GM12801 (cell line): ENCODE results near the gene MCRIP2.

Experiments used
- CTCF ChIP-seq: IDR thresholded peaks from one replicate; pipeline ENCODE4 v1.5.1; 2011; ENCODE audit warnings: control low read depth; ENCODE audit not compliant: insufficient read length; ENCODE audit errors: extremely low read depth

MCRIP2 gene

DNA sequence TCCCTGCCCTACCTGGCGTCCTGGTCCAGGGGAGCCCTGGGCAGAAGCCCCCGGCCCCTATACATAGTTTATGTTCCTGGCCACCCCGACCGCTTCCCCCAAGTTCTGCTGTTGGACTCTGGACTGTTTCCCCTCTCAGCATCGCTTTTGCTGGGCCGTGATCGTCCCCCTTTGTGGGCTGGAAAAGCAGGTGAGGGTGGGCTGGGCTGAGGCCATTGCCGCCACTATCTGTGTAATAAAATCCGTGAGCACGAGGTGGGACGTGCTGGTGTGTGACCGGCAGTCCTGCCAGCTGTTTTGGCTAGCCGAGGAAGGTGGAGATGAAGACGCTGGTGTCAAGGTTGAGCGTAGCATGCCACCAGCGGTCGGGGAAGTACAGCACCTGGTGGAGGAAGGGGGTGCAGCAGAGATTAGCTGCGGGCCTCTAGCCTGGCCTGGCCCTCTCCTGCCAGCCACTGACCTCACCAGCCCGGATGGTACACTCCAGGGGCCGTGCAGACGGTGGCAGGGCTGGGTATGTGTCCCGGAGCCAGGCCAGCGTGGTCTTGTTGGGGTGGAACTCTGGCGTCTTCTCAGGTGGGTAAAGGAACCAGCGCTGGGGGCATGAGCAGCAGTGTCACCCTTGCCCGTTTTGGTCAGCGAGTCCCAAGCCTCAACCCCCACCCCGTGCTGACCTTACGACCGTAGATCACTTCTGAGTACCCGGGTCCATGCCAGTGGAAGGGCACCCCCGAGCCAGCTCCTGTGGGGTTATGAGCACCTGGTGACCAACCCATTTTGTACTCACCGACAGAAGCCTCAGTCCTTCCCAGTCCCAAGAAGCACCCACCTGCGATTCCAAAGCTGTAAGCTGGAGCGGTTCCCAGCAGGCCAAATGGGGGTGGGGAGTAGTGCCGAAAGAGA, 41.1 kb downstream of the MCRIP2 start:
- TF ChIP-seq CTCF: no peak

- TF ChIP-seq CTCF: no peak
Observed at GRCh38 chr16:683396-684070, 41.9 kb downstream of the MCRIP2 start.

GRCh38 chr16:684071-684794, 42.6 kb downstream of the MCRIP2 start, which contains the start of gene JMJD8:
Gene JMJD8, minus strand, starts transcription at chr16:684334. Its CDS starts 15 bp downstream, at chr16:684319.
- no peak for TF ChIP-seq CTCF

DNA sequence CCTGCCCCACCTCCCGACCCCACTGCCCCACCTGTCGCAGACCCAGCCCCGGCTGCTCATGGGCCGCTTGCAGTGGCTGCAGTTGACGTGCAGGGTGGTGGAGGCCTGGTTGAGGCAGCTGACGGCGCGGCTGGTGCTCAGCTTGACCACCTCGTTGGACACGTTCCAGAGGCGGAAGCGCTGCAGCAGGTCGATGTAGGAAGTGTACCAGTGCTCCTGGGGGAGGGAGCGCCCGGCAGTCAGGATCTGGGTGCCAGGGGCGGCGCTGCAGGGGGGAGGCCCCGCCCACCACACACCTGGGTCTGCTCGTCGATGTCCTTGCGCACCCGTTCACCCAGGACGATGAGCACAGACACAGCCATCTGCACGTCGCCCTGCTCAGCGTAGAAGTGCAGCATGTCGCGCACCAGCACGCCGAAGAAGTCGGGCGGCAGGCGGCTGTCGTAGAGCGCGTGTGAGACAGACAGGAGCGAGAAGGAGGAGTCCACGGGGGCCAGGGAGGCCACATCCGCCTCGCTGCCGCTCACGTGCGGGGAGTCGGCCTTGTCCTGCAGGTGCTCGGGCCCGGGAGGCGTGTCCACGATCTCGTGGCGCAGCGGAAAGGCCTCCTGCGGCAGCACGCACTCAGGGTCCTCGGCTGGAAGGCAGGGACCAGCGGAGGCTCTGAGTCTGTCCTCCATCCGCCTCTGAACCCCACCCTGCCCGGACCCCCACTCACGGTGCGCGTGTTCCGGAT, 43.5 kb downstream of the MCRIP2 start:
- TF ChIP-seq CTCF: no peak

DNA sequence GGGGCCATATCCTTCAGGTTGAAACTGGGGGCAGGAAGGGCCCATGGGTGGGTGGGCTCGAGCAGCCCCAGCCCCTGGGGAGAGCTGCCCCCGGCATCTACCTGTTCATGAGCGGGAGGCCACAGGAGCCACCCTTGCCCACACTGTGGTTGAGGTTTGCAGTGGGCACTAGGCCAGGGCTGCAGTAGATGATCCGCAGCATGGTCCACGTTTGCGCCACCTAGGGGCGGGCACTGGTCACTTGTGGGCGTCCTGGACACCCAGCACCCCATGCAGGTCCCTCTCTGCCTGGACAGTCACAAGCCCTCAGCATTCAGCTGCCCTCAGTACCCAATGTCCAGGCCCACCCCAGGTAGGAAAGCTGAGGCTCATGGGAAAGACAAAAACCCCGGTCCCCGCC, 44.3 kb downstream of the MCRIP2 start:
- no peak for TF ChIP-seq CTCF

DNA sequence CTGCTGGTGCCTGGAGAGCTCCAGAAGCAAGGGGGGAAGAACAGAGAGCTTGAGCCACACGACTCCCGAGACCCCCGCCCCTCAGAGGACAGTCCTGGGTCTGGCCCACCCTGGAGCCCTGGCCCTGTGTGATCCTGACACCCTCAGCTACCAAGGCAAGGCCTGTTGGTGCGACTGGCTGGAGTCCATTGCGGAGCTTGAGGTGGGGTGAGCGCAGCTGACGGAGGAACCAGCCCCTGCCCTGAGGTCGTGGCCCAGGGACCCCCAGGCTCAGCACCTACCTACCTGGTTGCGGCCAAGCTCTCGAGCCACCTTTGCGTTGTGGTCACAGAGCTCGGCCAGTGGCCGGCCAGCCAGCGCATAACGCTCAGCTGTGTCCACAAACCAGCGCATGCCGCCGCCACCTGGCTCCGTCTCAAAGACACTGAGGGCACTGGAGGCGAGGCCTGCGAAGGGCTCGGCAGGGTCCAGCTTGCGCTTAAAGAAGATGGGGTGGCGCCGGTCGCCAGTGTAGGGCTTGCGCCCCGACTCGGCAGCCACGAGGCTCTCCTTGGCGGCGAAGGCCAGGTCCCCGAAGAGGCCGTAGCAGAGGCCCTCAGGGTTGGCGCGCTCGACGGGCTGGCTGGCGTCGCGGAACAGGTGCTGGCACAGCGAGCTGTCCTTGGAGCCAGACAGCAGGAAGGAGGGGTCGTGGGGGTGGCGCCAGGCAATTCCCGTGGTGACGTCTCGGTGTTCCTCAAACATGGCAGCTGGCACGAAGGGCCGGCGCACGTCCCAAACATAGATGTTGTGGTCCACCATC, 45.0 kb downstream of the MCRIP2 start:
- TF ChIP-seq CTCF: no peak
